HG03442 (cell line): ENCODE results near the gene PLA2G6.

Experiments used
- ATAC-seq: cut with Tn5 transposase; IDR thresholded peaks from one replicate; pipeline ENCODE4 v1.9.1; 2021; ENCODE audit warnings: mild to moderate bottlenecking, moderate library complexity; ENCODE audit not compliant: unreplicated experiment

The PLA2G6 gene

DNA sequence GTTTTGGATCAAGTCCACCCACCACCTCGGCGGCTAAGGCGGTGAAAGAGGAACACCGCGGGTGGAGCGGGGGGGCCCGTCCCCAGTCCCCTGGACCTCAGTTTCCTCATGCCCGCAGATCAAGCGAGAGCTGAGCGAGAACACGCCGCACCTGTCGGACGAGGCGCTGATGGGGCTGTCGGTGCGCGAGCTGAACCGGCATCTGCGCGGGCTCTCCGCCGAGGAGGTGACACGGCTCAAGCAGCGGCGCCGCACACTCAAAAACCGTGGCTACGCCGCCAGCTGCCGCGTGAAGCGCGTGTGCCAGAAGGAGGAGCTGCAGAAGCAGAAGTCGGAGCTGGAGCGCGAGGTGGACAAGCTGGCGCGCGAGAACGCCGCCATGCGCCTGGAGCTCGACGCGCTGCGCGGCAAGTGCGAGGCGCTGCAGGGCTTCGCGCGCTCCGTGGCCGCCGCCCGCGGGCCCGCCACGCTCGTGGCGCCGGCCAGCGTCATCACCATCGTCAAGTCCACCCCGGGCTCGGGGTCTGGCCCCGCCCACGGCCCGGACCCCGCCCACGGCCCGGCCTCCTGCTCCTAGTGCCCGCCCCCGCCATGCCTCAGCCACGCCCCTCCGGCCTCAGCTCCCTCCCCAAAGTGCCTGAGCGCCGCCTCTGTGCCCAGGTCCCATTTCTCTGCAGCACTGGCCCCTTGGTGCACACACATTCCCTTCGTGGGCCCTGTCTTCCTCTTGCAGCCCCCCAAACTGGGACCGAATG lies 32.8 kb upstream of the PLA2G6 start:
- peak; percentile 34 for ATAC-seq

DNA sequence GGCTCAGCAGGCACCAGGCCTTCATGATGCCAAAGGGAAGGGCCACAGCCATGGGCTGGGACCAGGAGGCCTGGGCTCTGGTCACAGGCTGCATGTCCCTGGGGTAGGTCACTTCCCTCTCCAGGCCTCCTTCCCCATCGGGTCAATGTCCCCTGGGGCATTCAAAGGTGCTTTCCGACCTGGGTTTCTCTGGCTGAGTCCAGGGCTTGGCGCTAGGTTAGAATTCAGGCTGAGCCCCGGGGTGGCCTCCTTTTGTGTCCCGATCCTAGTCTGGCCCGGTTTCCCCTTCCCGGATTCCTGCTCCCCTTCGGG lies 32.3 kb upstream of the PLA2G6 start:
- ATAC-seq, result peak; percentile 7

DNA sequence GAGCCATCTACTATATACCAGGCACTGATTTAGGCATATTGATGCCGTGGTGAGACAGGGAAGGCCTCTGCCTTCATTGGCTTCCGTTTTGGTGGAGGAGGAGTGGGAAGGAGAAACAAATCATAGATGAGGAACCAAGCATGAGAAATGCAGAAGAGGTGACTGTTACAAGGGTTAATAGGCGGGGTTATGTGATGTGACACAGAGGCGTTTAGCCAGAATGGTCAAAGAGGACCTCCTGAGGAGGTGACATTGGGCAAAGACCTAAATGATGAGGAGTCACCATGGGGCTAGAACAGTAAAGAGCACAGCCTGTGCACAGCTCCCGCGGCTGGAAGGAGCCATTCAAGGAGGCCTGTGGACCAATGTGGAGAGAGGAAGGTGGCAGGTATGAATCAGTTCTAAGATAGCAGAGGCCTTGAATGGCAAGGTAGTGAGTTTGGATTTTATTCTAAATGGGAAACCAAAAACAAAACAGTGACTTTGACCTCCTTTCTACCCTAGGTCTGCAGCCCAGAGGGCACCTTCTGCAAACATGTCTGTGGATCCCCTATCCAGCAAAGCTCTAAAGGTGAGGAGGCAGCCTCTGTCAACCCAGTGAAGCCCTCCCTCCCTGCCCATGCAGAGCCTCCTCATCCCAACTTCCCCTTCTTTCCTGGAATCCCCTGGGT lies 31.8 kb upstream of the PLA2G6 start:
- ATAC-seq, result no peak

DNA sequence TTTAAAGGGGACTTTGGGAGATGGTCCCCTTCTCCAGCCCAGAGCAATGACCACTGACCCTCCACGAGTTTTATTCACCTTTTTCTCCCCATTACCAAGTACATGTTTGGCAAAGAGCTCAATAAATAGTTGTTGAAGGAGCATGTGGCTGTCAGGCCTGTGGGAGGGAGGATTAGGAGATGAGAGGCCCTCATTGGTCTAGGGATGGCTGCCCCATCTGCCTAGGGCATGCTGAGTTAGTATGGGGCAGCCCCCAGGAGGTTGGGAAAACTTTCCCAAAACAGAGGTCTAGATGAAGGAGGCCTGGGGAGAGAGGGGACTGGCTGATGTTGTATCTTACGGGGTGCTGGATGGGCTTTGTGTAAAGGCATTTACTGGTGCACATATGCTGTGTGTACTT lies 30.8 kb upstream of the PLA2G6 start:
- ATAC-seq, result no peak

DNA sequence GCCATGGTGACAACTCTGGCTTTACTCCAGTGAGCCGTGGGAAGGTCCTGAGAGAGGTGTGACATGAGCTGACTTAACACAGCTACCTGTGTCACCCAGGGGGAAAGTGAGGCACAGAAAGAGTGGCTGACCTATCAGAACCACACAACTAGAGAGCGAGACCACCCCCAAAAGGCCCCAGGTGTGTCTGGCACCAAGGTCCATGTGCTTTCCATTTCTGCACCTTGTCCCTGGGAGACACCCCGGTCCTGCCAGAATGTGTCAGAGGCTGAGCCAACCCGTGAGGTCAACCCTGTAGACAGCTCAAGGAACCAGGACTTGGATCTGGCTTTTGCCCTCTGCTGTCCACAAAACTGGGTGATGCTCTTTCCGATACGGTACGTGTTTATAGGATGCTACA lies 29.9 kb upstream of the PLA2G6 start:
- ATAC-seq, result no peak

DNA sequence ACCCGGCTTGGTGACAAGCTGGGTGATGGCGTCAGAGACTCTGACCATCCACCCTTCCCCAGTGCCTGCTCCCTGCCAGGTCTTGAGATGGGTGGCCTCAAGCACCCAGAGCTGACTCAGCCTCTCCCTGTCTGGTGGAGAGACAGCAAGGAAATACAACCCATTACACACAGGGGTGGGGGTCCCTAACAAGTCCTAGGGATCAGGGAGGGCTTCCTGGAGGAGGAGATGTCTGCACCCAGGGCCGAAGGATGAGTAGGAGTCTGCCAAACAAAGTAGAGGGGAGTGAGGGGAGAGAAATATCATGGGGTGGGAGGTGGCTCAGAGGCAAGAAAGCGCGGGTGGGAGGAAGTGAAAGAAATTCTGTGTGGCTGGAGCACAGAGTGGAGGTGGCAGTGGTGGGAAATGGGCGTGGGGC lies 26.9 kb upstream of the PLA2G6 start:
- no peak for ATAC-seq

DNA sequence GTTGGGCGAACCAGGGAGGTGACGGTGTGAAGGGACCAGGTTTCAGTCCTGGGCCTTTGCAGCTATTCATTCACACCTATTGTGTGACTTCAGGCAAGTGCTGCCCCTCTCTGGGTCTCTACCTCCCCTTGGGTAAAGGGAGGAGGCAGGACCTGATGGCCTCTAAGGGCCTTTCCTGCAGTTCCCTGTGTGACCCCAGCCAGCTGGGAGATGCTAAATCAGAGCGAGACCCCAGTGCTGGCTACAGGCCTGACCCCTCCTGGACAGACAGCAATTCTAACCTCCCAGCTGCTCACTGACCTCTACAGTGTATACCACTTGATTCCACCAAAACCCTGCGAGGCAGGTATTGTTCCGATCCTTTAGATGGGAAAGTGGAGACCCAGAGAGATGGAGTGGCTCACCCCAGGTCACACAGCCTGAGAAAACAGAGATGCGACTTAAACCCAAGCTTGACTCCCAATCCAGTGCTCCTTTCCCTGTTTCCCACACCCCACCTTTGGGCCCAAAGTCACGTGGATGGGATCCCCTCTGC lies 26.3 kb upstream of the PLA2G6 start:
- no peak for ATAC-seq

DNA sequence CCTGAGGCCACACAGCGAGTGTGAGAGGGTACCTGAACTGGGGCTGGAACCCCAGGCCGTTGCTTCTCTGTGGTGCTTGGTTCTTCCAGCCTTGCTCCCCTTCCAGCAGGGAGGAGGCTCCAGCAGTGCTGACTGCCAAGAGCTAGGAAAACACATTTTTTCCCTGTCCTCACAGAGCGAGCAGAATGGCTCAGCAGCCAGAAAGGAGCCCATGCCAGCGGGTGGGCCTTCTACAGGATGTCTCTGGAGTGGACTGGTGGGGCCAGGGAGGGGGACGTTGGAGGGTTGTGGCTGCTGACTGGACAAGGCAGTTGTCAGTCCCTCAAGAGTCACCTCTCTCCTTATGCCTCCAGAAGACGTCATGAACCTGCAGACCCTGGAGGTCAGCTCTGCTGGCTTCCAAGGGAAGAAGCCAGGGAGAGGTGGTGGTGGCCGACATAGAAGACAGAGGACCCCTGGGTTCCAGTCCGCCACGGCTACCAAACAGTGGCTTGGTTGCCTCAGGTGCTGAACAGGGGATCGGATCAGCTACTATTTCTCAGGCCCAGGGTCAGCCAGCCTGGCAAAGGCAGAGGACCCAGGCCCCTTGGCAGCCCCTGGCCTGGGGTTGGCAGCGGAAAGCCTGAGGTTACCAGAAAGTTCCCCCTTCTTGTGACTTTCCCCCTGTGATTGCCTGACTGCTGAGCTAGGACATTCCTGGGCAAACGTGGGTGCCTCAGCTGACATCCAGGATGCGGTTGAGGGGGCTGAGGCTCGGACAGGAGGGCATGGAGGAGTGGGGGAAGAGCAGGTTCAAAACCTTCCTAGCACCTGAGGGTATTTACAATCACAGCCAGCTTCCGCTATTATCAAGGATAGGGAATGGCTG lies 23.9 kb upstream of the PLA2G6 start:
- no peak for ATAC-seq

DNA sequence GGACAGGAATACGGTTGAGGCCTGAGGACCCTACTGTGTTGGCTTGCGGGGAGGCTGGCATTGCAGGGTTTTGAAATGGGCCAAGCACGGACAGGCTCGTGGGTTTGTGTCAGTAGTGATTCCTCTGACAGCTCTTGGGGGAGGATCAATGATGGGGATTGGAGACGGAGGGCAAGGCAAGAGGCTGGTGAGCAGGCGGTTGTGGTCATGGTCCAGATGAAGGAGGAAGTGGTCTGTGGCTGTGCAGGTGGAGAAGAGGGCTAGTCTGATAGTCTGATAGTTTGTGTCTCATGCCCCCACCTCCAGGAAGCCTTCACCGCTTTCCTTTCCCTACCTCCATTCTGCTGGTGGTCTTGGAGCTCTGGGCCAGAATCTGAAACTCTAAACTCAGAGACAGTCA lies 23.2 kb upstream of the PLA2G6 start:
- no peak for ATAC-seq

DNA sequence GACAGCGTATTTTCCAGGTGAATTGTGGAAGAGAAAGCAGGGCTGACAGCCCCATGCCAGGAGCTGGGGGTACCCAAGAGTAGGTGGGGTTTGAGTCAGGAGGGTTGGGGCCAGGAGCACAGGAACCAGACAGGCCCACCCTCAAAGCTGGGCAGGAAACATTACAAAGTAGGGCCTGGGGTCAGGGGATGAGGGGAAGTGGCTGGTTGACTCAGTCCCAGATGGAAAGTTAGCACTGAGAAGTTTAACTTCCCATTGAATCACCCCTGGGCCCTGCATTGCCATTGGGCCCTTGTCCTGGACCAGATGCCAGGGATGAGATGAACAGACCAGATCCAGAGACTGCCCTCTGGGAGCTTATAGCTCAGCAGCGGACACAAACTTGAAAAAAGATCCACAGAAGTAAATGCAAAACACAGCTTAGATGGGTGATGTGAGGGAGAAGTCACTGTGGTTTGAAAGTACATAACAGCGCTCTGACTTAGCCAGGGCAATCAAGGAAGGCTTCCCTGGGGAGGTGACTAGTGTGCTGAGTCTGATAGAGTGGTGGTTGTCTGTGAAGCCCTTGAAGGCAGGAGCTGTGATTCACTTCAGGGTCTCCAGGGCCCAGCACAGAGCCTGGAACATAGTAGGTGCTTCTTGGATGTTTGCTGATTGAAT lies 22.4 kb upstream of the PLA2G6 start:
- ATAC-seq, result no peak

DNA sequence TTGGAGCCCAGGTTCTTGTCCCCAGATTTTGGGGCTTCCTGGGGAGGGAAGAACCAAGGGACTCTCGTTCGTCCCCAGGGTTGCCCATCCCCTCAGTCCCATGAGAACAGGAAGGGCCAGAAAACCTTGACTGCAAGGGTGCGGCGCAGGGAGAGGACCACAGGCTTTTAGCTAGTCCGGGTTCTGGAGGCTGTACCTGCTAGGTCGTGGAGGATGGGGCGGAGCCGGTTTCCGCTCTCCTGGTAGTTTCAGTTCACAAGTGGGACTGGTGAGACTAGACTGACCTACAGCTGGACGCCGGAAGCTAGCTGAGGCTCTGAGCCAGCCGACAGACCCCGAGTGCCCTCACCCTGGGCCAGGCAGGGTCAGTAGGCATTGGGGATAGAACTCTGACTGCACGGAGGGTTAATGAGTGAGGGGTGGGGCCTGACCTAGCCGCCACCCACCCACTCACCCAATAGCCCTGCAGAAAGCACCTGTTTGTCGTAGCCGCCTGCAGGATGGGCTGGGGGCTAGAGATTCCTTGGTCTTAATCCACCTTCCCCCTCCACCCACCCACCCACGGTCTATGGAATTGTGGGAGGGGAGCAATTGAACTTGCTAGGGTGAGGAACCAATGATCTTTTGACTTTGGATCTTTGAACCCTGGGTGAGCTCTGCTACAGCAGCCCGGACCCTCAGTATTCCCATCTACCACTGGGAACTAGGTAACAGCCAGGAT lies 21.6 kb upstream of the PLA2G6 start:
- no peak for ATAC-seq

DNA sequence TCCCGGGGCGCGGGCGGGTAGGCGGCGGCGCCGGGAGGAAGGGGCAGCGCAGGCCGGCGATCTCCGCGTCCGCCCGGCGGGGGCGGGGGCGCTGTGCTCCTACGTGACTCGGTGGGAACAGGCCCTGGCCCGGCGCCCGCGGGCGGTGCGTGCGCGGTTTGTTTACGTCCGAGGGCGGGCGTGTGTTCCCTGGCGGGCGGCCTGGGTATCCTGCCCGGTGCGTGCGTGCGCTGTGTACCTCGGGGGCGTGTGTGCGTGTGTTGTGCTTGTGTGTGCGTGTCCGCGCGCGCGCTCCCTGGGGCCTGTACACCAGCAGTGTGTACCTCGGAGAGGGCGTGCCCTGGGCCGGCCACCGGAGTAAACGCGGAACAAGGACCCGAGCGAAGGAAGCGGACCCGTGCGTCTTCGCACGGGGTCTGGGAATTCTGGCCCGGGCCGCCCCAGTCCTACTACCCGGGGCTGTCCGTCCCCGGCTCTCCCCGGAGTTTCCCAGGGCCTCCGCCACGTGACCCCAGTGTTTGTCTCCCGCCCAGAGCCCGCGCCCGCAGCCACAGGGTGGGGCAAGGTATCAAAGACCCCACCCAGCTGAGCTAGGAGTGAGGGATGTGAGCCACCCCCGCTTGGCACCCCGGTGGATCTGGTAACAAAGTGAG lies 20.9 kb upstream of the PLA2G6 start:
- ATAC-seq, result peak; percentile 24

DNA sequence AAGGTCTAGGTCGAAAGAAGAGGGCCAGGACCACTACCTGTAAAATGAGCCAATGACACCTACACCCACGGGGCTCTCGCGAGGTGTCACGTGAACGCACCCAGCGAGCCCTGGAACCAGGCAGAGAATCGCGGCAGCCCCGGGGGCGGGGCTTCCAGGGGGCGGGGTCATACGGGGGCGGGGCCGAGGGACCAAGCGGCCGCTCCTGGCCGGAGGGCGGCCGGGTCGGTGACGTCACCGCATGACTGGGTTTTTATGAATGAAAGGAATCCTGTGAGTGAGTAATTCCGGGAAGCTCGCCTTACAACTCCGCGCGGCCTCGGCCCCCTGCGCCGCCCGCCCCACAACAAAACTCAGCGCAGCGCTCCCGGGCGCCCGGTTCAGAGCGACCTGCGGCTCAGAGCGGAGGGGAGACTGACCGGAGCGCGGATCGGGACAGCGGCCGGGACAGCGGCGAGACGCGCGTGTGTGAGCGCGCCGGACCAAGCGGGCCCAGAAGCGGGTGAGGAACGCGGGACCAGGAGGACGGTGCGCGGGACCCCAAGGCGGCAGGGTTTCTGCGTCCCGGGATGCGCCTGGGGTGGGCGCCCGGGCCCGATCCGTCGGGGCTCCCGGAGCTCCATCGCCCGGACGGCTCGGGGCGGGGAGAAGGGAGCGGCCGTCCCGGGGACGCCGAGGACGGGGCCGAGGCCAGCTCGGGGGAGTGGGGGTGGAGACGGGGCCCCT lies 20.2 kb upstream of the PLA2G6 start, which contains the start of gene MAFF:
MAFF (plus strand) TSS at position 284 of the 726 bp plus-strand sequence. CDS start 11,860 bp downstream, outside the sequence.
- peak; percentile 37 for ATAC-seq

DNA sequence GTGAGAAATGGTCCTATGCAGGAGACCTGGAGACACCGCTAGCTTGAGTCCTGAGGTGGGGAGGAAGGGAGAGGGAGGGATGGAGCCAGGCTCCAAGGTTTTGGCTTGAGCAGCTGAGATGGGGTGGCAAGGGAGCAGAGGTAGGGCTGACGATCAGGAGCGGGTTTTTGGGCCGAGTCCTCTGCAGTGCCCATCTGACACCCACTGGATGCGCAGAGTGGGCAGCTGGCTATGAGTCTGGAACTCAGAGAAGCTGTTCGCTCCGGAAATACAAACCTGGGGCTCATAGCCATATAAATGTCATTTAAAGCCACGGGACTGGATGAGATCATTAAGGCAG lies 19.7 kb upstream of the PLA2G6 start:
- ATAC-seq, result no peak

DNA sequence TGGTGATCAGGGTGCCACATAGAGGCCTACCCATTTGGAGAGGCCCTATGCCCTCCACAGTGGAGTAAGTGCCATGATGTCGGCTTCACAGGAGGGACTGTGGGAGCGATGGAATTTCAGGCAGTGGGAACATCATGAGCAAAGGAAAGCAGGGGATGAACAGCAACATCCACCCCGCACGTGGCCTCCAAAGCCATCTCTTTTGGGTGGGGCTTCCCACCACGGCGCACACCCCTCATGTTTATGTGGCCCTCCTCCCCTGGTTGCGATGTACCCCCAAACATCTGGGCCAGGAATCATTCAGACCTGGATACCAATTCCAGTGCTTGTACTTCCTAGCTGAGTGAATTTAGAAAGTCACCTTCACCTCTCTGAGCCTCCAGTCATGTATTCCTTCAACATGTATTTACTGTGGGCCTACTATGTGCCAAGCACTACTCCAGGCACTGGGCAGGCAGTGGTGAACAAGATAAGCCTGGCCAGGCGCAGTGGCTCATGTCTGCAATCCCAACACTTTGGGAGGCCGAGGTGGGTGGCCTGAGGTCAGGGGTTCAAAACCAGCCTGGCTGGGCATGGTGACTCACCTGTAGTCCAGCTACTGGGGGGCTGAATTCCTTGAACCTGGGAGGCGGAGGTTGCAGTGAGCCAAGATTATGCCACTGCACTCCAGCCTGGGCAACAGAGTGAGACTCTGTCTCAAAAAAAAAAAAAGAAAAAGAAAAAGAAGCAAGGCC lies 18.4 kb upstream of the PLA2G6 start:
- no peak for ATAC-seq

DNA sequence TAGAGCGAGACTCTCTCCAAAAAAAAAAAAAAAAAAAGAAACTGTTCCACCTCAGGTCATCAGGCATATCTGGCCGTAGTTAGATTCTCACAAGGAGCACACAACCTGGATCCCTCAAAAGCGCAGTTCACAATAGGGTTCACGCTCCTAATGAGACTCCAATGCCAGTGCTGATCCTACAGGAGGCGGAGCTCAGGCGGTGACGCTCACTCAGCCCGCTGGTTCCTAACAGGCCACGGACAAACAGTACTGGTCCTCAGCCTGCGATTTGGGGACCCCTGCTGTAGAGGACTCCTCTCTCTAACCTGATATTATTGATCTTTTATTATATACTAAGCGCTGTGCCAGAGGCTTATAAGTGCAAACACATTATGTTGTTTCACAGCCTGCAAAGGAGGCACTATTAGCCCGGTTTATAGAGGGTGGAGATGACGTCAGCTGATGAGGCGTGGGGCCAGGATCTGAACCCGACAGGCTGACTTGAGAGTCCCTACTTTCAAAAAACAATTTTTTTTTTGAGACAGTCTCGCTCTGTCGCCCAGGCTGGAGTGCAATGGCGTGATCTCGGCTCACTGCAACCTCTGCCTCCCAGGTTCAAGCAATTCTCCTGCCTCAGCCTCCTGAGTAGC lies 15.3 kb upstream of the PLA2G6 start:
- ATAC-seq, result no peak

DNA sequence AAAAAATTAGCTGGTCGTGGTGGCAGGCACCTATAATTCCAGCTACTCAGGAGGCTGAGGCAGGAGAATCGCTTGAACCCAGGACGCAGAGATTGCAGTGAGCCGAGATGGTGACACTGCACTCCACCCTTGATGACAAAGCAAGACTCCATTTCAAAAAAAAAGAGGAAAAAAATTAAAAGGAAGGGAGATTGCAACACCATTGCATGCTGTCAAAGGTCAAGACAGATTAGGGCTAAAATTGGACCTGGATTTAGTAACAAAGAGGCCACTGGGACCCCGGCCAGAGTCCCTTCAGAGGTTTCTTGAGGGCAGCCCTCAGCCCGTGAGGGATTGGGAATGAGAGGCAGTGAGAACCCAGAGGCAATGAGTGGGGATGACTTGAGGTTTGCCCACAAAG lies 11.9 kb upstream of the PLA2G6 start:
- no peak for ATAC-seq

DNA sequence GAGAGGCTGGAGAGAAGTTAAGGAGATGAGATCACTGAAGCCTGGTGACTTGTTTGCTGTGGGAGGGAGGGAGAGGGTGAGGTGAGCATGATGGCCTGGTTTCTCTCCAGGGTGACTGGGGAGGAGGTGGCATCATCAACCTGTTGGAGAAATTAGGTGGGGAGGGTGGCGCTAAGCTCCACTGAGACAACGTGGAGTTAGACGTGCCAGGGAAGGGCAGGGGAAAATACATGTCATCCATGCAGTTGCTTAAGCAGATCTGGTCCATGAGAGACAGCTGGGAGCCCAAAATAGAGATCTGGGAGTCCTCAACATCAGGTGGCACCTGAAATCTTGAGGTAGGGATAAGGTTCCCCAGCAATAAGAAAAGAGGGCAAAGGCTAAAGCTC lies 10.8 kb upstream of the PLA2G6 start:
- no peak for ATAC-seq
